GM21717 (cell line): ENCODE results near the gene FMO4.
"Not testable (repeated sequence)": the region's sequence is repeated elsewhere in the genome, so short reads cannot be mapped to it uniquely, and the experiment has no call there.

ENCODE experiments used
- ATAC-seq: cut with Tn5 transposase; IDR thresholded peaks from one replicate; pipeline ENCODE4 v1.9.1; 2021; ENCODE audit warnings: mild to moderate bottlenecking, moderate library complexity; ENCODE audit not compliant: unreplicated experiment

Gene FMO4

DNA sequence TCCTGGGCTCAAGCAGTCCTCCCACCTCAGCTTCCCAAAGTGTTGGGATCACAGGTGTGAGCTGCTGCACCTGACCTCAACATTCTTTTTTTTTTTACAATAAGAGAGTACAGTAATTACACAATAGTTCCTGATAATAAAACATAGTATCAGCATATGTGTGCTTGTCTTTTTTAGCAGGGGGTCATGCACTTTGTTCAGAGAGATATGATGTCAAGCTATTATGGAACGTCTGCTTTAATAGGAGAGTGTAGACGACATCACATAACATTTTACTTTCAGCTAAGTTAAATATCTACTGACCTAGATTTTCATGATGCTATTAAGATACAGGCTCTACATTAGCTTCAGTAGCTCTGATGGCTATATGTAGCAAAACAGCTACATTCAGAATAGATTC, 70.5 kb downstream of the FMO4 start:
- no peak for ATAC-seq

GRCh38 chr1:171389171-171389570, 75.2 kb downstream of the FMO4 start:
- ATAC-seq: no peak

DNA sequence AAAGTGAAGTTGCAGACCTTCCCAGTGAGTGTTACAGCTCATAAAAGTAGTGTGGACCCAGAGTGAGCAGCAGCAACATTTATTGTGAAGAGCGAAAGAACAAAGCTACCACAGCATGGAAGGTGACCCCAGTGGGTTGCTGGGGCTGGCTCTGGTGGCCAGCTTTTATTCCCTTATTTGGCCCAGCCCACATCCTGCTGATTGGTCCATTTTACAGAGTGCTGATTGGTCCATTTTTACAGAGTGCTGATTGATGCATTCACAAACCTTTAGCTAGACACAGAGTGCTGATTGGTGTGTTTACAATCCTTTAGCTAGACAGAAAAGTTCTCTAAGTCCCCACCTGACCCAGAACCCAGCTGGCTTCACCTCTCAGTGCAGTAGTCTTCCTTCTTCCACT, 76.8 kb downstream of the FMO4 start:
- not testable (repeated sequence) for ATAC-seq
